Measurements from ENCODE around the gene BICRA. TPM values are rescaled to one million over a fixed set of nuclear protein-coding genes. Genes with fewer than 3 reads are reported as not detected.
A peak's percentile ranks its signal among the peaks of the same experiment; 100 is the strongest.

The BICRA gene
- total and polyA plus RNA-seq, 2 of the 4 experiments (the other 2 are of a cell fraction), result 1.8 to 3.5 TPM

DNA sequence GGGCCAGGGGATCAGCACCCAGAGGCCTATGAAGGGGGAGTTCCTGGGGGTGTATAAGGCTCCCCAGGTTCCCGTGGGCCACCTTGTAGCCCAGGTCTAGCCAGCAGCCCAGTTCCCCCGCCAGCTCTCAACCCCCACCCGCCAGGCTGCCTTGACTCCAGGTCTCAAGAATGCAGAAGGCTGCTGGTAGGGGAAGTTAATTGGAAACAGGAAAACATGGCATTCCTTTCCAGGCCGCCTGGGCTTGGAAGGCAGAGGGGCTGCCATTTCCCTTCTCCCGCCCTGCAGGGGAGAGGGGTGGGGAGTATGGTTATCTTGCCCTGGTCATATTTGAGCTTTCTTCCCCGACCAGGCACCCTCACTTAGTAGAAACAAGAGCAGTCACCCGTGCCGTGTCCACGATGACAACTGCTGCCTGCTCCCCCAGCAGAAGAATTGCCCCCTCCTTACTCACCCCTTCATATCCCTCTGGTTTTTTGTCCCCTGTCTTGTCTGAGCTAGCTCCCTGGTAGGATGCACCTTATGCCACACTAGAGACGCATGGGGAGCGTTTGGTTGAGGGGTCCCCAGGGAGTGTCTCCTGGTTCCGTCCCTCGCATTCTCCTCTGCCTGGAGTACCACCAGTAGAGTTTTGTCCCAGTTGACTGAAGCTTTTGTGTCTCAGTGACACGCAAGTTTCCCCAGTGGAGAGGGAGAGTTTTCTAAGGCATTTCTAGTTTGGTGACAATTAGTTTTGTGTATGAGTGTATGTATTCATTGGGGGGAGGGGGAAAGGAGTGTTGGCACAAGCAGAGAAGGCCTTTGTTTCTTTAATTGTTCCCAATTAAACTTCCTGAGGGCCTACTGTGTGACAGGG lies 4.5 kb downstream of the BICRA start:
- H2BK120ac ChIP-seq (ENCODE audit: low read depth, low read length), result peak overlapping the region; percentile 47
- no TSS peak for BruUV-seq (replicated peaks)
- CTCF ChIA-PET, result no interaction called here
- H3K4me1 ChIP-seq (ENCODE audit: control insufficient read depth, insufficient read depth, low read length), result peaks cover 18% of the 10 kb centered on the region
- peak overlapping the region; percentile 27 for H2BK5ac ChIP-seq (ENCODE audit: low read depth, low read length, poor library complexity, severe bottlenecking)
- H3K9me1 ChIP-seq (ENCODE audit: insufficient read depth, low read length), result peaks cover 23% of the 10 kb centered on the region
- DNase-seq (peak; percentile 70), ATAC-seq (ENCODE audit: low read depth) (peak; percentile 13)
- peak overlapping the region; percentile 38 for H4K5ac ChIP-seq (ENCODE audit: low read depth, low read length)
- peak; percentile 63; the same call in 1 of the 2 replicates for TF ChIP-seq MAZ (IDR thresholded peaks at IDR 0.05; ENCODE audit: borderline replicate concordance, low read depth, low read length)
- no peak for TF ChIP-seq CHD1 (IDR thresholded peaks at IDR 0.05; ENCODE audit: low read depth, low read length)
- no peak for TF ChIP-seq POLR2A (IDR thresholded peaks at IDR 0.05; ENCODE audit: low read depth, low read length)
- TF ChIP-seq RCOR1 (IDR thresholded peaks at IDR 0.05; ENCODE audit: insufficient replicate concordance, low read length), result no peak
- TF ChIP-seq, protein P1, sequence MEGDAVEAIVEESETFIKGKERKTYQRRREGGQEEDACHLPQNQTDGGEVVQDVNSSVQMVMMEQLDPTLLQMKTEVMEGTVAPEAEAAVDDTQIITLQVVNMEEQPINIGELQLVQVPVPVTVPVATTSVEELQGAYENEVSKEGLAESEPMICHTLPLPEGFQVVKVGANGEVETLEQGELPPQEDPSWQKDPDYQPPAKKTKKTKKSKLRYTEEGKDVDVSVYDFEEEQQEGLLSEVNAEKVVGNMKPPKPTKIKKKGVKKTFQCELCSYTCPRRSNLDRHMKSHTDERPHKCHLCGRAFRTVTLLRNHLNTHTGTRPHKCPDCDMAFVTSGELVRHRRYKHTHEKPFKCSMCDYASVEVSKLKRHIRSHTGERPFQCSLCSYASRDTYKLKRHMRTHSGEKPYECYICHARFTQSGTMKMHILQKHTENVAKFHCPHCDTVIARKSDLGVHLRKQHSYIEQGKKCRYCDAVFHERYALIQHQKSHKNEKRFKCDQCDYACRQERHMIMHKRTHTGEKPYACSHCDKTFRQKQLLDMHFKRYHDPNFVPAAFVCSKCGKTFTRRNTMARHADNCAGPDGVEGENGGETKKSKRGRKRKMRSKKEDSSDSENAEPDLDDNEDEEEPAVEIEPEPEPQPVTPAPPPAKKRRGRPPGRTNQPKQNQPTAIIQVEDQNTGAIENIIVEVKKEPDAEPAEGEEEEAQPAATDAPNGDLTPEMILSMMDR (conservative IDR thresholded peaks at IDR 0.05; ENCODE audit: low read depth, low read length), result no peak
- peak overlapping the region; percentile 83 for H2AK9ac ChIP-seq (replicated peaks; ENCODE audit: low read depth, low read length, poor library complexity)
- 0 out of 2 replicates have a peak overlapping the region, but pooled peaks have one; percentile 24 for H3K14ac ChIP-seq (replicated peaks; ENCODE audit: low read depth, low read length)
- H4K20me1 ChIP-seq (ENCODE audit: insufficient read depth, low read length), result peaks cover 86% of the 10 kb centered on the region
- H3K56ac ChIP-seq (ENCODE audit: extremely low read depth, insufficient read depth, low read length), result no peak overlapping the region; the same call in 1 of the 2 replicates
- no peak overlapping the region for H2BK20ac ChIP-seq (ENCODE audit: low read depth, low read length)
- WGBS, 2 experiments (ENCODE audit: extremely low coverage in 2 of 2, insufficient read length in 1 of 2), result 79% methylated on average over 4 of the region's 14 CpGs; no CpG with 5 or more reads in 1 of the 2 experiments
- H3K4me3 ChIP-seq (ENCODE audit: insufficient read depth, low read depth, low read length), result no peak overlapping the region
- no peak overlapping the region for H3K9ac ChIP-seq (ENCODE audit: low read depth, low read length)
- H2AFZ ChIP-seq (replicated peaks; ENCODE audit: low read length, poor library complexity), result no peak overlapping the region
- H3K27me3 ChIP-seq (ENCODE audit: control insufficient read depth, insufficient read depth, low read length), result no peaks in the 10 kb centered on the region
- H2AK5ac ChIP-seq (ENCODE audit: low read depth, low read length), result peak overlapping the region; percentile 31; the same call in 1 of the 2 replicates
- H3K27ac ChIP-seq (ENCODE audit: insufficient read depth, low read length), result peak overlapping the region; percentile 54
- peak overlapping the region; percentile 20; the same call in 1 of the 3 replicates for H2BK15ac ChIP-seq (ENCODE audit: low read depth, low read length)
- POLR2A ChIA-PET (ENCODE audit: unreplicated experiment), result no interaction called here
- H4K8ac ChIP-seq (ENCODE audit: low read depth in 2 of 2, low read length in 2 of 2), result peak overlapping the region in 1 of 2 experiments; percentile 55; a peak in 1 of 4 replicates
- H3K23ac ChIP-seq (ENCODE audit: low read depth, low read length), result no peak overlapping the region
- H3K4ac ChIP-seq (ENCODE audit: low read depth, low read length), result peak overlapping the region; percentile 54
- in situ Hi-C loops (cut with MboI; ENCODE audit: low sequenced_read_pairs), result no loop called here
- H3K9me3 ChIP-seq (ENCODE audit: control insufficient read depth, insufficient read depth, low read length), result no peaks in the 10 kb centered on the region
- peak overlapping the region; percentile 61; the same call in 1 of the 2 replicates for H4K91ac ChIP-seq (ENCODE audit: insufficient read depth, low read depth, low read length)
- H3K36me3 ChIP-seq (ENCODE audit: control insufficient read depth, insufficient read depth, low read length), result peaks cover 15% of the 10 kb centered on the region
- H3K18ac ChIP-seq (ENCODE audit: low read depth, low read length), result no peak overlapping the region
- H3K4me2 ChIP-seq (ENCODE audit: low read depth, low read length), result peak overlapping the region; percentile 51
- intact Hi-C loops (cut with micrococcal nuclease), result loop anchor here (5.0 kb wide), 1 partner anchor 176 kb away; no protein-coding TSS in a partner anchor
- dilution Hi-C loops (cut with HindIII; ENCODE audit: low sequenced_read_pairs, unreplicated experiment), result no loop called here
- peaks cover 11 to 76% of the 10 kb centered on the region in 2 experiments; a peak in 3 of 4 replicates for H3K79me1 ChIP-seq (ENCODE audit: low read depth in 1 of 2, low read length in 2 of 2)
